GM12891 (cell line): Measurements from ENCODE around the gene SLC8A2.

Experiments
- PAX5 ChIP-seq: IDR thresholded peaks from 2 replicates; pipeline ENCODE4 v1.6.1; 2011; ENCODE audit warnings: low read length, moderate library complexity, mild to moderate bottlenecking; ENCODE audit not compliant: insufficient read depth, severe bottlenecking
- POLR2A ChIP-seq: IDR thresholded peaks from 2 replicates; pipeline ENCODE4 v1.6.1; 2011; ENCODE audit warnings: low read depth, low read length, control low read depth
- POLR2AphosphoS5 ChIP-seq: IDR thresholded peaks from 2 replicates; pipeline ENCODE4 v1.6.1; 2011; ENCODE audit warnings: low read depth, low read length, control low read depth
- SPI1 ChIP-seq: IDR thresholded peaks from 2 replicates; pipeline ENCODE4 v1.6.1; 2011; ENCODE audit warnings: low read depth, low read length, control low read depth
- TAF1 ChIP-seq: IDR thresholded peaks from 2 replicates; pipeline ENCODE4 v1.6.1; 2011; ENCODE audit warnings: low read depth, low read length, control low read depth

DNA sequence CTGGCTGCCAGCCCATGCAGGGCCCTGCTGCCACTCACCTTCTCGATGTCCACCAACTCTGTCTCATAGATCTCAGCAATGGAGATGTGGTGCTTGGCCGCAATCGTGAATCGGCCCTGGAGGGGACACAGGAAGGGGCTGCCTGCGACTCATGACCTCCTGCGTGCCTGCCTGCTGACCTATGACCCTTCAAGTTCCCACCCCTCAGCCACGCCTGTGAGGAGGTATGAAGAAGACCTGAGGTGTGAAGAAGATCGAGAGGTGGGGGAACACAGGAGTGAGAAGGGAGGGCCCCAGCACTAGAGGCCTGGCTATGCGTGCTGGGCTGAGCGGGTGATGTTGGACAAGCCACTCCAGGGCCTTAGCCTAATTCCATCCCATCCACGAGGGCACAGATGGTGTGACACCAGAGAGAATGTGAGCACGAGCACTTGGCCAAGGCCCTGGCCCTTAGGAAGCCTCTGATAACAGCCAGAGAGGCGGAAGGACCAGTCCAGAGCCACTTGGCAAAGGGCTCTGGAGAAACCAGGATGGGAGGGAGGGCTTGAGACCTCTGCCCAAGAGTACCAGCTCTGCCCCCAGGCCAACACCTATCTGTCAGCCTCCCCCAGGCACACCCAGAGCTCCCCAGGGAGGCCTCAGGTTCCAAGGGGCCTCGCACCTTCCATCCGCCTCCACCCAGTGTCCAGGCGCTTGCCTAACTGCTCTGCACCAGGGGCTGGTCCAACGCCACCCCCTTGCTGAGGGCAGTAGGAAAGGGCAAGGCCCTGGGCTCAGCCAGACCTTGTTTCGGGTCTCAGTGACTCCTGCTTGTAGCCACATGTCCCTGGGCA is 21.9 kb upstream of the SLC8A2 start:
- TF ChIP-seq POLR2AphosphoS5 (no peak), POLR2A (no peak), TAF1 (no peak), PAX5 (no peak), SPI1 (no peak)
